SH-SY5Y (cell line): Measurements from ENCODE around the gene TMEM184B.

Source experiments
- GATA2 ChIP-seq: IDR thresholded peaks from 2 replicates; pipeline ENCODE4 v1.6.1; 2011; ENCODE audit warnings: mild to moderate bottlenecking, low read depth, low read length
- GATA3 ChIP-seq: IDR thresholded peaks from 2 replicates; pipeline ENCODE4 v1.6.1; 2011; ENCODE audit warnings: low read depth, mild to moderate bottlenecking, low read length, moderate library complexity

- TF ChIP-seq GATA2 = no peak
- no peak for TF ChIP-seq GATA3
Observed at GRCh38 chr22:38292694-38293093, 19.9 kb upstream of the TMEM184B start.
